Right lobe of liver (tissue), 6 donors: ENCODE results near the gene VPS37D. TPM values are rescaled to one million over a fixed set of nuclear protein-coding genes. Genes with fewer than 3 reads are reported as not detected.

Experiments
- ATAC-seq, 4 donors: fragments of 200-7000 bp; cut with Tn5 transposase; one replicate each; pipeline ENCODE4 v1.9.1; 2020; ENCODE audit warnings: mild to moderate bottlenecking in 4 of 4, moderate library complexity in 4 of 4
- DNase-seq, 3 donors: peaks; one replicate each; pipeline ENCODE4 v3.0.0-alpha.2; 2020
- H3K27ac ChIP-seq, 3 donors: fragments of 200-600 bp; one replicate each; pipeline ENCODE4 v1.8.0; 2022
- H3K27me3 ChIP-seq, 2 donors: fragments of 200-600 bp; one replicate each; pipeline ENCODE4 v1.8.0; 2022
- H3K36me3 ChIP-seq, 4 donors: fragments of 200-600 bp; sonication (generic) in 1 of 4; one replicate each; pipeline versions ENCODE4 v1.5.1 to v1.8.0; 2017 to 2022; ENCODE audit warnings: control low read depth in 1 of 4
- H3K4me1 ChIP-seq, 4 donors: fragments of 200-600 bp; sonication (generic) in 1 of 4; one replicate each; pipeline versions ENCODE4 v1.5.1 to v1.8.0; 2017 to 2022; ENCODE audit warnings: control low read depth in 1 of 4
- H3K4me3 ChIP-seq, 3 donors: fragments of 200-600 bp; one replicate each; pipeline ENCODE4 v1.8.0; 2022
- H3K9me3 ChIP-seq, 4 donors: fragments of 200-600 bp; sonication (generic) in 1 of 4; one replicate each; pipeline versions ENCODE4 v1.5.1 to v1.8.0; 2017 to 2022; ENCODE audit warnings: control low read depth in 1 of 4
- POLR2A ChIP-seq: fragments of 450-650 bp; IDR thresholded peaks from one replicate; pipeline ENCODE4 v1.6.1; 2017; ENCODE audit warnings: antibody characterized with exemption, mild to moderate bottlenecking
- WGBS: methylation state at CpG from one replicate; pipeline ENCODE4 v1.1.6; 2018; ENCODE audit warnings: low coverage, low lambda C conversion rate; ENCODE audit not compliant: insufficient coverage; ENCODE audit errors: missing lambda C conversion rate; 5-methylcytosine and 5-hydroxymethylcytosine counted together
- intact Hi-C, 2 donors: fragments of 100-400 bp; cut with DNase I; formaldehyde crosslinking; loops; one replicate each; pipeline versions ENCODE4 v1.11.2 to v1.14.1; 2022
- total RNA-seq, 6 experiments: library from RNA; depleted of rRNA in 2 of 6; stranded (reverse); fragments of >200 nt in 2 of 6; fragmentation: NEBNext Ultra II Directional in 3 of 6; extraction: Animal tissue kit (Norgen Biotek cat#: 25700) in 3 of 6; gene quantifications; one replicate each; pipeline versions ENCODE4 v1.1.0 to v1.2.4, GENCODE V29; 2016 to 2023
- TF ChIP-seq, protein P1 (sequence below), 4 donors: fragments of 200-600 bp in 3 of 4; fragments of 450-650 bp in 1 of 4; IDR thresholded peaks; one replicate each; pipeline versions ENCODE4 v1.5.1 to v1.8.0; 2016 to 2022; ENCODE audit warnings: antibody characterized with exemption in 4 of 4, mild to moderate bottlenecking in 2 of 4
- donor health status: DM: no; HTN: yes; CAD: no.
- donor health status: DM: no; HTN: no; CAD: no.
- donor health status: DM: no; HTN: no; CAD: no.
- donor health status: DM: no; HTN: yes; CAD: no.
- donor health status: DM: no; HTN: yes; CAD: no.

The VPS37D gene
- total RNA-seq, 6 experiments from 2014 or later: 1.2 to 3.0 (median 2.2) TPM

DNA sequence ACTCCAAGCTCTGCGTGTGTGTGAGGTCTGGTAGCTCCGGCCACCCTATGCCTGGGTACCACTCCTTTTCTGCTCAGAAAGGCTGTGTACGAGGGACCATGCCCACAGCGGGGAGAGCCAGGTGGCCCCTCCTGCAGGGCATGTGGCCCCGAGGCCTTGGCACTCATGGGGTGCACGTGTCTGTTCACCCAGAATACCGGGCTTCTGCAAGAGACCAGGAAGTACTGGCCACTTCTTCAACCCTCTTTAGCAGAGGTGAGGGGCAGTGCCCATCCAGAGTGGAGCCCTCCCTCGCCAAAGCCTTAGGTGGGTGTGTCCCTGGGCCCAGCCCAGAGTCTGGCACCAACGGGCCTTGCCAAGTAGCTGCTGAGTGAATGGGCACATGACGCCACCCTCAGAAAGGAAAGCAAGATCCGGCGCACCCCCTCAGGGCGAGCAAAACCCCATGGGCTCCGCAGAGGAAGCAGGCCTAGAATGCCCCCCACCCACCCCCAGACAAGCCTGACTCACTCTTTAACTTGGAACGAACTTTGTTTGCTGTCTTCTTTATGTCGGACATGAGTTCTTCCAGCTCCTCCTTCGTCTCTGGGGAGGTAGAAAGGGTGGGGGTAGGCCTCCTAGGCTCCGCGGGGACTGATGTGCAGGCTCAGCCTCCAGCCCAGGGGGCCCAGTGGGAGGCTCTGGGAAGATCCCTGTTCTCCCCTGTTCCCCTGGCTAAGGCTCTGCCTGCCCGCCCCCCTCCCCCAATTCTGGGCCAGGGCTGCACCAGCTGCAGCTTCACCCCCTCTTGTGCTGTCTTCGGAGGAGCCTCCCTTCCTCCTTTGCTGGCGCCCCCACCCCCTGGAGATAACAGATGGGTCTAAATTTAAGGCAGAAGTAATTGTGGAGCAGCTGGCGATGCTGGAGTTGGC, 37.3 kb downstream of the VPS37D start:
- intact Hi-C loops: no loop called here
- WGBS: 86% methylated on average over 8 of the region's 23 CpGs
- no peak overlapping the region for H3K27ac ChIP-seq
- no peaks in the 10 kb centered on the region for H3K27me3 ChIP-seq
- ATAC-seq (no peak), DNase-seq (no peak)
- H3K36me3 ChIP-seq: no peaks in the 10 kb centered on the region
- no peak overlapping the region for H3K4me3 ChIP-seq
- TF ChIP-seq, protein P1, sequence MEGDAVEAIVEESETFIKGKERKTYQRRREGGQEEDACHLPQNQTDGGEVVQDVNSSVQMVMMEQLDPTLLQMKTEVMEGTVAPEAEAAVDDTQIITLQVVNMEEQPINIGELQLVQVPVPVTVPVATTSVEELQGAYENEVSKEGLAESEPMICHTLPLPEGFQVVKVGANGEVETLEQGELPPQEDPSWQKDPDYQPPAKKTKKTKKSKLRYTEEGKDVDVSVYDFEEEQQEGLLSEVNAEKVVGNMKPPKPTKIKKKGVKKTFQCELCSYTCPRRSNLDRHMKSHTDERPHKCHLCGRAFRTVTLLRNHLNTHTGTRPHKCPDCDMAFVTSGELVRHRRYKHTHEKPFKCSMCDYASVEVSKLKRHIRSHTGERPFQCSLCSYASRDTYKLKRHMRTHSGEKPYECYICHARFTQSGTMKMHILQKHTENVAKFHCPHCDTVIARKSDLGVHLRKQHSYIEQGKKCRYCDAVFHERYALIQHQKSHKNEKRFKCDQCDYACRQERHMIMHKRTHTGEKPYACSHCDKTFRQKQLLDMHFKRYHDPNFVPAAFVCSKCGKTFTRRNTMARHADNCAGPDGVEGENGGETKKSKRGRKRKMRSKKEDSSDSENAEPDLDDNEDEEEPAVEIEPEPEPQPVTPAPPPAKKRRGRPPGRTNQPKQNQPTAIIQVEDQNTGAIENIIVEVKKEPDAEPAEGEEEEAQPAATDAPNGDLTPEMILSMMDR (IDR thresholded peaks at IDR 0.05): no peak
- TF ChIP-seq POLR2A: no peak
- no peaks in the 10 kb centered on the region for H3K9me3 ChIP-seq
- H3K4me1 ChIP-seq: no peaks in the 10 kb centered on the region

DNA sequence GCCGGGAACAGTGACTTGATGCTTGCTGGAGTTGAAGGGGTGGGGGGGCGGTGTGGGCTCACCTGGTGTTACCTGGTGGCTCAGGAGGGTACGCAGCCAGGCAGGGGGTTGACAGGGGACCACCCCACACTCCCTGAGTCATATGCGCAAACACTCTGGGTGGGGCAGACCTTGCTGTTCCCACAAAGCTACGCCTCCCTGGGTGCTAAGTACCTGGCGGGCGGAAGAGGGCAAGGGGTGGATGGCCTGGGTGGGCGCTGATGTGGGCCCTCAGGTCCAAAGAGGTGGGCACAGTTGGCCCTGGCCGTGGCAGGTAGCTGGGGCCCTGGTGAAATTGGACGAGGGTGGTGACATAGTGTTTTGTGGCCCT, 37.9 kb downstream of the VPS37D start:
- intact Hi-C loops: no loop called here
- H3K27ac ChIP-seq: no peak overlapping the region
- no peak for TF ChIP-seq POLR2A
- TF ChIP-seq, protein P1 (IDR thresholded peaks at IDR 0.05): no peak
- H3K36me3 ChIP-seq: no peaks in the 10 kb centered on the region
- no peaks in the 10 kb centered on the region for H3K4me1 ChIP-seq
- H3K4me3 ChIP-seq: no peak overlapping the region
- WGBS: 92% methylated on average over 2 of the region's 10 CpGs
- no peaks in the 10 kb centered on the region for H3K9me3 ChIP-seq
- no peaks in the 10 kb centered on the region for H3K27me3 ChIP-seq
- DNase-seq: no peak
- ATAC-seq: no peak

DNA sequence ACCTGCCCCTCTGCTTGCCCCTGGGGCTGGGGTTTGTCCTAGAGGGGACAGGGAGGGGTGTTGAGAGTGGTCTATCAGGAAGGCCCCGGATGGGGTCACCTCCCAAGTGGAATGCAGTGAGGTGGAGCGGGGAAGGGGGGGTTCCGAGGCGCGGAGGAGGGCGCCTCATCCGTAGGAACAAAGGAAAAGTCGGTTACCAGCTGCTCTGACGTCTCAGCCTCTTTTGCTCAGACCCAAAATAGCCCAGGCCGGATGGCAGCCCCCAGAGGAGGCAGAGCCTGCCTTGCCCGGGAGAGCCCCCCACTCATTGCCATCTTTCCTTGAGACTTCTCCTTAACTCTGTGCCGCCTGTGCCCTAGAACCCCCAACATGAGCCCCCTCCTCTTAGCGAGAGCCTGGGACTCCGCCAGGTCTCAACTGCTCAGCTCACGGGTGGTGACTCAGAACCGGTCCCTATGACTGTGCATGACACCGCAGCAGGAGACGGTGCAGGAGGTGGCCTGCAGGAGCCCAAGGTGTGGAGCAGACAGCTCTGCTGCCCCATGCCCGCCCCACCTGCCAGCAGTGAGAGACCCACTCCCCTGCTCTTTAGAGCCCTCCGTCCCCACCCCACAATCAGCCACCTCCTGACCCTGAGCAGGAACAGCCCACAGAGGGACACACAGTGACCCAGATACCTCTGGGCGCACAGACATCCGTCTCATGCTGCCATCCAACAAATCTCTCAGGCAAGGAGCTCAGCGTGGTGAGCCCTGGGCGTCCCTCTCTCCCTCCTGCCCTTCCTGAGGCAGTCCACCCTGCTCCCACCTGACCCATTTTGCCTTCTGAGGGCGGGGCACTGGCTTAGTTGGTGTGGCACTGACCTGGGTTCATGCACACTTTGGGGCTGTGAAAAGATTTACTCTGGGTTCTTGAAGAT, 38.8 kb downstream of the VPS37D start:
- H3K27ac ChIP-seq: no peak overlapping the region
- TF ChIP-seq, protein P1 (IDR thresholded peaks at IDR 0.05): no peak
- no peak for TF ChIP-seq POLR2A
- H3K9me3 ChIP-seq: no peaks in the 10 kb centered on the region
- DNase-seq (peak in 1 of 3 donors; percentile 44), ATAC-seq (no peak)
- H3K27me3 ChIP-seq: no peaks in the 10 kb centered on the region
- intact Hi-C loops: no loop called here
- no peak overlapping the region for H3K4me3 ChIP-seq
- no peaks in the 10 kb centered on the region for H3K36me3 ChIP-seq
- WGBS: 68% methylated on average over 3 of the region's 25 CpGs
- no peaks in the 10 kb centered on the region for H3K4me1 ChIP-seq

DNA sequence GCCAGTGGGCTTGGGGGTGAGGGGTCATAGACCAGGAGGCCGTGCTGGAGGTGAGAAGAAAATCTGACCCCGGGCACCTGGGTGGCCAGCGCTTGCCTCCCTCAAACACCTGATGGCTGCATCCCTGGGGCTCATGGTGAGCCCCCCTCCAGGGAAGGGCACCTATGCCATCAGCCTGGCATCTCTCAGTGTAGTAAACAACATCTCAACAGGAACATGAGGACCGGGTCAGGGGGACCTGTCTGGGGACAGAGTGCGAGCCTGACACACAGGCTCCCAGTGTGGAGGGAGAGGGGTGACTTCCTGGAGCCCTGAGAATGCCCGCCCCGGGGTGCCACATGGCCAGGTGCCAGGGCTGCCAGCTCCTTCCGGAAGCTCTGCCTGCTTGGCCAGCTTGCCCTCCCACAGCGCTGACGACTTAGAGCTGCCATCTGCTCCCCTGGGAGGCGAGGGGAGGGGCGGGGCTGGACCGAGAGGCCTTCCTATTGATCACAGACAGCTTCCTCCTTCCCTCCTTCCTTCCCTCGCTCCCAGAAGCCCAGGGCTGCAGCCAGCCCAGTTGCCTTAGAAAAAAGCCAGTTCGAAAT, 39.5 kb downstream of the VPS37D start:
- no peaks in the 10 kb centered on the region for H3K9me3 ChIP-seq

More for the DNA sequence above, 39.5 kb downstream of the VPS37D start:
- DNase-seq (peak in 1 of 3 donors; percentile 52), ATAC-seq (peak in 1 of 4 donors; percentile 6)
- intact Hi-C loops: no loop called here
- no peaks in the 10 kb centered on the region for H3K27me3 ChIP-seq
- no peak overlapping the region for H3K4me3 ChIP-seq
- no peaks in the 10 kb centered on the region for H3K36me3 ChIP-seq
- H3K27ac ChIP-seq: no peak overlapping the region
- H3K4me1 ChIP-seq: no peaks in the 10 kb centered on the region
- TF ChIP-seq, protein P1 (IDR thresholded peaks at IDR 0.05): no peak
- no peak for TF ChIP-seq POLR2A
- 57% methylated on average over 6 of the region's 15 CpGs for WGBS
